ENCODE results near the gene CGAS. TPM values are rescaled to one million over a fixed set of nuclear protein-coding genes. Genes with fewer than 3 reads are reported as not detected.

The CGAS gene
- total RNA-seq, 4 donors from 2014 or later = 3.0 to 6.1 (median 5.1) TPM

DNA sequence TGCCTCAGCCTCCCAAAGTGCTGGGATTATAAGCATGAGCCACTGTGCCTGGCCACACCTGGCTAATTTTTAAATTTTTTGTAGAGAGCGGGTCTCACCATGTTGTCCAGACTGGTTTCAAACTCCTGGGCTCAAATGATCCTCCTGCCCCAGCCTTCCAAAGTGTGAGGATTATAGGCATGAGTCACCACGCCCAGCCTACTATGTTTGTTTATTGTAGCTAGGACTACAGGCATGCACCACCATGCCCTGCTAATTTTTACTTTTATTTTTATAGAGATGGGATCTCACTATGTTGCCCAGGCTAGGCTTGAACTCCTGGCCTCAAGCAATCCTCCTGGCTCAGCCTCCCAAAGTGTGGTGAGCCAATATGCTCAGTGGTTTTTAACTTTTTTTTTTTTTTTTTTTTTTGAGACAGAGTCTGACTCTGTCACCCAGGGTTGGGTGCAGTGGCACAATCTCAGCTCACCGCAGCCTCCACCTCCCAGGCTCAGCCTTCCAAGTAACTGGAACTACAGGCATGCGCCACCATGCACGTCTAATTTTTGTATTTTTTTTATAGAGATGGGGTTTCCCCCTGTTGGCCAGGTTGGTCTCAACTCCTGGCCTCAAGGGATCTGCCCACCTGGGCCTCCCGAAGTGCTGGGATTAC is 69.5 kb downstream of the CGAS start:
- TF ChIP-seq, protein P1, sequence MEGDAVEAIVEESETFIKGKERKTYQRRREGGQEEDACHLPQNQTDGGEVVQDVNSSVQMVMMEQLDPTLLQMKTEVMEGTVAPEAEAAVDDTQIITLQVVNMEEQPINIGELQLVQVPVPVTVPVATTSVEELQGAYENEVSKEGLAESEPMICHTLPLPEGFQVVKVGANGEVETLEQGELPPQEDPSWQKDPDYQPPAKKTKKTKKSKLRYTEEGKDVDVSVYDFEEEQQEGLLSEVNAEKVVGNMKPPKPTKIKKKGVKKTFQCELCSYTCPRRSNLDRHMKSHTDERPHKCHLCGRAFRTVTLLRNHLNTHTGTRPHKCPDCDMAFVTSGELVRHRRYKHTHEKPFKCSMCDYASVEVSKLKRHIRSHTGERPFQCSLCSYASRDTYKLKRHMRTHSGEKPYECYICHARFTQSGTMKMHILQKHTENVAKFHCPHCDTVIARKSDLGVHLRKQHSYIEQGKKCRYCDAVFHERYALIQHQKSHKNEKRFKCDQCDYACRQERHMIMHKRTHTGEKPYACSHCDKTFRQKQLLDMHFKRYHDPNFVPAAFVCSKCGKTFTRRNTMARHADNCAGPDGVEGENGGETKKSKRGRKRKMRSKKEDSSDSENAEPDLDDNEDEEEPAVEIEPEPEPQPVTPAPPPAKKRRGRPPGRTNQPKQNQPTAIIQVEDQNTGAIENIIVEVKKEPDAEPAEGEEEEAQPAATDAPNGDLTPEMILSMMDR (IDR thresholded peaks at IDR 0.05; ENCODE audit: low read depth) = no peak

DNA sequence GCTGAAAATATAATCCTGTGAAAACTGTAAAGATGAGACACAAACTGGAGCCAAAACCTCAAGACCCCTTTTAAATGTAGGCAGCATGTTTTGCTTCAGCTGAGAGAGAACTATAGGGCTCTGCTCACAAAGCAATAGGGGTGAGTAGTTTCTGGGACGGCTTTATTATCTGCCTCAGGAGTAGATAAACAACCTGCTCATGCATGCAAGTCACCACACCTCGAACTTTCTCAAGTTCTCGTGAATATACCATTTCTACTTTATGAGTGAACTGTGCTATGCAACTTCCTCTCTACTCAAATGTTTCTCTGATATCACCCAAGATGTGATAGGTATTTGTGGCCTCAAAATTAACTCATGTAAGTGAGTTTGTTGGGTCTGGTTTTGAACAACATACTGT is 74.9 kb downstream of the CGAS start:
- TF ChIP-seq, protein P1 (IDR thresholded peaks at IDR 0.05; ENCODE audit: low read depth) = no peak

DNA sequence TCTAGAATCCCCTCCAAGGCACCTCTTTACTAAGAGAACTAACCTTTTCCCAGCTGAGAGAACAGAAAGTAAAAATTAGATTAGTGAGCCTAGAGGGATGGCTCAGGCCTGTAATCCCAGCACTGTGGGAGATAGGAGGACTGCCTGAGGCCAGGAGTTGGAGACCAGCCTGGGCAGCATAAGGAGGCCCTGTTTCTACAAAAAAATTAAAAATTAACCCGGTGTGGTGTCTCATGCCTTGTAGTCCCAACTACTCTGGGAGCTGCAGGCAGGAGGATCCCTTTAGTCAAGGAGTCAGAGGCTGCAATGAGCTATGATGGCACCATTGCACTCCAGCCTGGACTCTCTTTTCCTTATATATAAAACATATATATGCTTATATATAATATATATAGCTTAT is 76.9 kb downstream of the CGAS start:
- TF ChIP-seq, protein P1 (IDR thresholded peaks at IDR 0.05; ENCODE audit: low read depth) = no peak

Small RNA genes lying within 50 kb of the gene (small RNA-seq; reads per million reads assigned to genes)
- gene RN7SL827P (not detected), gene RNU6-975P (not detected)

Other genes with a start within 250 kb of the CGAS start
- gene KHDC1L, start 226.8 kb downstream of the CGAS start, total RNA-seq = not detected
- gene KHDC1, start 189.1 kb downstream of the CGAS start, total RNA-seq = 1 to 10 TPM in 1 of 4 donors, under 1 TPM in 3; 0.34 to 1.7 (median 0.77) TPM
- gene DPPA5, start 98.0 kb downstream of the CGAS start, total RNA-seq = not detected
- not detected for gene KHDC3L, start 89.6 kb downstream of the CGAS start, total RNA-seq
- gene OOEP, start 82.4 kb downstream of the CGAS start, total RNA-seq = not detected
- gene DDX43, start 57.5 kb downstream of the CGAS start, total RNA-seq = 1 to 10 TPM in 3 of 4 donors, under 1 TPM in 1; 0.98 to 3.2 (median 2.2) TPM
- gene MTO1, start 9.4 kb upstream of the CGAS start, total RNA-seq = 10 to 100 TPM; 18.1 to 22.1 (median 18.6) TPM
- over 10,000 TPM in 1 of 4 donors, 1,000 to 10,000 TPM in 3; 7,676 to 11,568 (median 9,241) TPM for gene EEF1A1, start 68.7 kb upstream of the CGAS start, total RNA-seq
- gene SLC17A5, start 201.7 kb upstream of the CGAS start, total RNA-seq = 10 to 100 TPM; 16.0 to 55.4 (median 29.5) TPM
- 10 to 100 TPM; 16.0 to 59.8 (median 22.5) TPM for gene CD109, start 243.9 kb upstream of the CGAS start, total RNA-seq